ENCODE measurements around the gene SLAIN2. TPM values are rescaled to one million over a fixed set of nuclear protein-coding genes. Genes with fewer than 3 reads are reported as not detected.

The SLAIN2 gene
- total RNA-seq, 1 donor from 2014 or later, result 90.5 TPM

DNA sequence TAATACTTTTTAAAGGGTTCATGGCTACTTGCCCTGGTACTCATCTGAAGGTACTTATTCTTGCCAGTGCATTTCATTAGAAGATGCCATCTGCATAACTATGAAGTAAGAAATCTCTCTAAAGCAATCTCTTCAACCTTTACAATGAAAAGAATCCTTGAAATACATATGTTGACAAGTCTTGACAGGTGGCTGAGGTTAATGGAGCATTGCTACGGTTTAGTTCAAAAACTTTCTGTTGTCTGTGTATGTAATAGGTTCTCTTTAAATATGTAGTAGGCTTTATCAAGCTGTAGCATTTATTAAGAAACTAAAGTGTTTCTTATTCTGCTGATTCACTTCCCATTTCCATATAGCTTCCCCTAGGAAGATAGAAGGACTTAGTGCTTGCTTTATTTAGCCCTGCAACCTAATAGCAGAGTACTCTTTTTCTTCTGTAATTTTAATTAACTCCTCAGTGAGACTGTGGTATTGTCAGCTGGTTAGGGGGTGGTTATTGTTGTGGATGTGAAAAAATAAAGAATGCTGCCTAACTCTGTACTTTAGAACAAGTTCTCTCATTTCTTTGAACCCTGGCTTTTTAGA lies 39.3 kb downstream of the SLAIN2 start:
- no peaks in the 10 kb centered on the region for H3K9me3 Mint-ChIP-seq (ENCODE audit: unreplicated experiment)
- peaks cover 6% of the 10 kb centered on the region for H4K20me1 ChIP-seq (ENCODE audit: insufficient read depth, low read length)
- no peak overlapping the region for H2AFZ ChIP-seq (ENCODE audit: low read depth, low read length)
- H3K27ac ChIP-seq (ENCODE audit: low read depth, low read length), result no peak overlapping the region
- no peak for TF ChIP-seq EZH2 (IDR thresholded peaks at IDR 0.05; ENCODE audit: insufficient read depth, low read length)
- no peaks in the 10 kb centered on the region for H3K27me3 ChIP-seq (ENCODE audit: insufficient read depth, low read length)
- FAIRE-seq, result no peak
- DNase-seq (ENCODE audit: low read depth), result no peak
- no peak overlapping the region for H3K27ac Mint-ChIP-seq (ENCODE audit: unreplicated experiment)
- peaks cover 4% of the 10 kb centered on the region for H3K36me3 Mint-ChIP-seq (ENCODE audit: low read depth, unreplicated experiment)
- H3K4me2 ChIP-seq (ENCODE audit: low read length), result no peak overlapping the region
- H3K4me1 Mint-ChIP-seq (ENCODE audit: low read depth, unreplicated experiment), result peaks cover 15% of the 10 kb centered on the region
- peaks cover 20% of the 10 kb centered on the region for H3K36me3 ChIP-seq (ENCODE audit: insufficient read depth, low read length)
- peaks cover 3% of the 10 kb centered on the region for H3K4me1 ChIP-seq (ENCODE audit: insufficient read depth, low read length)
- no peak overlapping the region for H3K9ac ChIP-seq (ENCODE audit: low read length)
- no peak overlapping the region for H3K4me3 ChIP-seq (ENCODE audit: insufficient read depth, low read depth, low read length)
- no peak overlapping the region for H3K4me3 Mint-ChIP-seq (ENCODE audit: unreplicated experiment)
- peaks cover 39% of the 10 kb centered on the region for H3K79me2 ChIP-seq (ENCODE audit: insufficient read depth, low read length)
- no peaks in the 10 kb centered on the region for H3K27me3 Mint-ChIP-seq (ENCODE audit: low read depth, unreplicated experiment)
- H3K9me3 ChIP-seq (ENCODE audit: insufficient read depth, low read depth, low read length), result no peaks in the 10 kb centered on the region

DNA sequence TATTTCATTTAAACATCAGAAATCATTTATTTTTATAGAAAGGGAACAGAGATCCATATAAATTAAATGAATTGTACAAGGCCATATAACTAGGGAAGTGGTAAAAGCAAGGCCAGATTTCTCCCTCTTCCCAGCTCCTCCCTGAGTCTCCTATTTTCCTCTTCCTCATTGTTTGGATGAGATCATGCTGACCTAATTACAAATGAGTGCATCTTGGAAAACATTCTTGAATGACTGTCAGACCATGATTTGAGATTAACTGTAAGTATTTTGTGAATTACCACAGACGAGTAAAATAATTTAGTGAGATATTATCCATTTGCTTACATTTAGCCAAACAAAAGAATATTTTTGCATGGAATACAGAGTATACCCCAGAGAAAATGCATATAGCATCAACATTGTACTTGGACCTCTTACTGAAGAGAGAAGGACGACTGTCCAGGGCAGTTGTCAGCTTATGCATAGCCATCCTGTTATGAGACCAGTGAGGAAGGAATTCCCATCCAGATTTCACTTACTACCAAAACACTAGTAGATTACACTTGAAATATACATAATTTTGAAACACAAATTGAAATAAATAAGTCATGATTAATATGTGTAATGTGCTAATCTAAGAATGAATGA lies 47.3 kb downstream of the SLAIN2 start:
- no peaks in the 10 kb centered on the region for H3K9me3 ChIP-seq (ENCODE audit: insufficient read depth, low read depth, low read length)
- no peak for FAIRE-seq
- no peaks in the 10 kb centered on the region for H3K27me3 Mint-ChIP-seq (ENCODE audit: low read depth, unreplicated experiment)

DNA sequence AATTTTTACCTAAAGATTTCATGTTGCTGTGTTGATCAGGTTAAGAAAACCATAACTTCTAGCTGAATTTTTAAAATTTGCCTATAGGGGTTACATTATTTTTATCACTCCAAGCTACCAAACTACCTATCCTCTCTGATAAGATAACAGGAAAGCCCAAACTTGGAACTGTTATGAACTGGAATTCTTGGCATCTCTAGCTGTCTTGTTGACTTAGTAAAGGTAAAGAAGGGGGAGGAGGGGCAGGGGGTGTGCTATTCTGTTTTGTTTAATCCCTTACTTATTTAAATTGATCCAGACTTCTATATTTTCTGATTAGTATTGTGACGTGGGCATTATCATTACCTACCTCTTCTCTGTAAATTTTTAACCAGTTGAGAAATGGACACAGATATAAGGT lies 54.7 kb downstream of the SLAIN2 start:
- H3K4me1 Mint-ChIP-seq (ENCODE audit: low read depth, unreplicated experiment), result peaks cover 7% of the 10 kb centered on the region
- Histone ChIP-seq H3K4me3 (ENCODE audit: insufficient read depth, low read depth, low read length) (no peak overlapping the region), H3K36me3 (ENCODE audit: insufficient read depth, low read length) (peaks cover 10% of the 10 kb centered on the region), H4K20me1 (ENCODE audit: insufficient read depth, low read length) (peaks cover 22% of the 10 kb centered on the region), H3K4me1 (ENCODE audit: insufficient read depth, low read length) (no peaks in the 10 kb centered on the region), H3K79me2 (ENCODE audit: insufficient read depth, low read length) (peaks cover 36% of the 10 kb centered on the region), H3K27me3 (ENCODE audit: insufficient read depth, low read length) (no peaks in the 10 kb centered on the region), H3K27ac (ENCODE audit: low read depth, low read length) (no peak overlapping the region), H3K9me3 (ENCODE audit: insufficient read depth, low read depth, low read length) (no peaks in the 10 kb centered on the region), H3K4me2 (ENCODE audit: low read length) (no peak overlapping the region), H3K9ac (ENCODE audit: low read length) (no peak overlapping the region), H2AFZ (ENCODE audit: low read depth, low read length) (no peak overlapping the region)
- FAIRE-seq (no peak), DNase-seq (ENCODE audit: low read depth) (no peak)
- peaks cover 2% of the 10 kb centered on the region for H3K9me3 Mint-ChIP-seq (ENCODE audit: unreplicated experiment)
- H3K4me3 Mint-ChIP-seq (ENCODE audit: unreplicated experiment), result no peak overlapping the region
- TF ChIP-seq CTCF (IDR thresholded peaks at IDR 0.05; ENCODE audit: insufficient read depth, low read depth, low read length) (no peak), EZH2 (IDR thresholded peaks at IDR 0.05; ENCODE audit: insufficient read depth, low read length) (no peak)
- H3K27me3 Mint-ChIP-seq (ENCODE audit: low read depth, unreplicated experiment), result no peaks in the 10 kb centered on the region
- no peak overlapping the region for H3K27ac Mint-ChIP-seq (ENCODE audit: unreplicated experiment)
- H3K36me3 Mint-ChIP-seq (ENCODE audit: low read depth, unreplicated experiment), result peaks cover 18% of the 10 kb centered on the region

More for the DNA sequence above, 47.3 kb downstream of the SLAIN2 start:
- Histone ChIP-seq H3K4me3 (ENCODE audit: insufficient read depth, low read depth, low read length) (no peak overlapping the region), H3K79me2 (ENCODE audit: insufficient read depth, low read length) (peaks cover 6% of the 10 kb centered on the region), H3K4me2 (ENCODE audit: low read length) (no peak overlapping the region), H3K36me3 (ENCODE audit: insufficient read depth, low read length) (peaks cover 19% of the 10 kb centered on the region), H3K9ac (ENCODE audit: low read length) (no peak overlapping the region), H3K4me1 (ENCODE audit: insufficient read depth, low read length) (no peaks in the 10 kb centered on the region), H4K20me1 (ENCODE audit: insufficient read depth, low read length) (no peaks in the 10 kb centered on the region), H2AFZ (ENCODE audit: low read depth, low read length) (no peak overlapping the region), H3K27ac (ENCODE audit: low read depth, low read length) (peak overlapping the region; percentile 49), H3K27me3 (ENCODE audit: insufficient read depth, low read length) (no peaks in the 10 kb centered on the region)
- no peaks in the 10 kb centered on the region for H3K9me3 Mint-ChIP-seq (ENCODE audit: unreplicated experiment)
- H3K4me3 Mint-ChIP-seq (ENCODE audit: unreplicated experiment), result no peak overlapping the region
- no peak overlapping the region for H3K27ac Mint-ChIP-seq (ENCODE audit: unreplicated experiment)
- H3K4me1 Mint-ChIP-seq (ENCODE audit: low read depth, unreplicated experiment), result peaks cover 14% of the 10 kb centered on the region
- DNase-seq (ENCODE audit: low read depth), result peak; percentile 67
- H3K36me3 Mint-ChIP-seq (ENCODE audit: low read depth, unreplicated experiment), result peaks cover 9% of the 10 kb centered on the region
- TF ChIP-seq CTCF (IDR thresholded peaks at IDR 0.05; ENCODE audit: insufficient read depth, low read depth, low read length), result no peak
- TF ChIP-seq EZH2 (IDR thresholded peaks at IDR 0.05; ENCODE audit: insufficient read depth, low read length), result no peak
